ENCODE measurements around the gene MTMR1.

- TF ChIP-seq CTCF (IDR thresholded peaks at IDR 0.05) (no peak), POLR2A (IDR thresholded peaks at IDR 0.05) (no peak)
These were observed 900 bp upstream of the MTMR1 start for GRCh38 chrX:150692296-150692695.
